Psoas muscle (tissue), 8 donors: Measurements from ENCODE around the gene PUM1. TPM values are rescaled to one million over a fixed set of nuclear protein-coding genes. Genes with fewer than 3 reads are reported as not detected.
"Not testable (repeated sequence)": the region's sequence is repeated elsewhere in the genome, so short reads cannot be mapped to it uniquely, and the experiment has no call there.

Experiments
- ATAC-seq, 4 donors: fragments of 200-7000 bp; cut with Tn5 transposase; one replicate each; pipeline ENCODE4 v1.9.1; 2020; ENCODE audit warnings: moderate library complexity in 3 of 4, mild to moderate bottlenecking in 2 of 4
- DNase-seq, 2 donors: peaks; one replicate each; pipeline ENCODE4 v3.0.0-alpha.2; 2020
- H3K27ac ChIP-seq: fragments of 200-600 bp; one replicate; pipeline ENCODE4 v1.8.0; 2022
- H3K27me3 ChIP-seq, 3 donors: fragments of 200-600 bp in 1 of 3; one replicate each; pipeline versions ENCODE4 v1.6.1 to v1.8.0; 2013 to 2022; ENCODE audit warnings: low read length in 2 of 3, mild to moderate bottlenecking in 2 of 3, moderate library complexity in 1 of 3; ENCODE audit not compliant: insufficient read depth in 3 of 3
- H3K36me3 ChIP-seq, 2 donors: fragments of 200-600 bp in 1 of 2; one replicate each; pipeline versions ENCODE4 v1.6.1 to v1.8.0; 2013 to 2022; ENCODE audit warnings: low read depth in 1 of 2, mild to moderate bottlenecking in 1 of 2, moderate library complexity in 1 of 2; ENCODE audit not compliant: insufficient read depth in 1 of 2
- H3K4me1 ChIP-seq: fragments of 200-600 bp; one replicate; pipeline ENCODE4 v1.8.0; 2022
- H3K4me3 ChIP-seq: fragments of 200-600 bp; one replicate; pipeline ENCODE4 v1.8.0; 2022; ENCODE audit warnings: mild to moderate bottlenecking
- H3K9me3 ChIP-seq: fragments of 200-600 bp; one replicate; pipeline ENCODE4 v1.8.0; 2022
- CTCF ChIP-seq: fragments of 200-600 bp; IDR thresholded peaks from one replicate; pipeline ENCODE4 v1.8.0; 2022; ENCODE audit warnings: antibody characterized with exemption
- WGBS, 3 donors: extraction: QIAGEN DNeasy Blood & Tissue Kit; methylation state at CpG; one replicate each; pipeline versions ENCODE4 v1.1.6 to v1.1.7; 2013; 5-methylcytosine and 5-hydroxymethylcytosine counted together
- intact Hi-C, 2 donors: fragments of 100-400 bp; cut with DNase I; formaldehyde crosslinking; loops; one replicate each; pipeline versions ENCODE4 v1.11.0 to v1.14.2; 2022
- polyA plus RNA-seq, 3 donors: library from polyadenylated mRNA; stranded (reverse); fragments of 200-250 nt; gene quantifications; one replicate each; pipeline ENCODE4 v1.2.3, GENCODE V29; 2013
- total RNA-seq, 4 donors: library from RNA; stranded (reverse); fragmentation: NEBNext Ultra II Directional in 2 of 4; extraction: Animal tissue kit (Norgen Biotek cat#: 25700) in 2 of 4; gene quantifications; one replicate each; pipeline versions ENCODE4 v1.2.1 to v1.2.4, GENCODE V29; 2021 to 2023
- donor health status: healthy with polysubstance abuse.
- donor health status: DM: no; HTN: no; CAD: no; lungs with moderate emphysema.
- donor health status: Bipolar disorder and iron deficiency.
- donor health status: healthy.
- donor health status: DM: yes; HTN: yes; CAD: no.
- donor health status: DM: no; HTN: no; CAD: no.
- donor health status: DM: no; HTN: no; CAD: no.
- donor health status: DM: yes; HTN: yes; CAD: no.

Gene PUM1
- total and polyA plus RNA-seq, 7 donors: 16.8 to 93.4 (median 80.0) TPM

- Histone ChIP-seq H3K4me3 (no peak overlapping the region), H3K4me1 (no peaks in the 10 kb centered on the region), H3K27ac (no peak overlapping the region), H3K27me3 (no peaks in the 10 kb centered on the region), H3K36me3 (no peaks in the 10 kb centered on the region), H3K9me3 (no peaks in the 10 kb centered on the region)
- intact Hi-C loops: no loop called here
- WGBS, 3 donors: 83 to 89% (median 86%) methylated on average over 6 of the region's 6 CpGs
- no peak for TF ChIP-seq CTCF
- ATAC-seq (no peak), DNase-seq (no peak)
These were observed 30.5 kb upstream of the PUM1 start for GRCh38 chr1:31095985-31096384.

GRCh38 chr1:31095298-31095981 is 29.9 kb upstream of the PUM1 start:
- TF ChIP-seq CTCF: no peak
- Histone ChIP-seq H3K9me3 (no peaks in the 10 kb centered on the region), H3K4me3 (no peak overlapping the region), H3K36me3 (no peaks in the 10 kb centered on the region), H3K27me3 (no peaks in the 10 kb centered on the region), H3K27ac (no peak overlapping the region), H3K4me1 (no peaks in the 10 kb centered on the region)
- 89 to 93% (median 90%) methylated on average over 12 of the region's 12 CpGs for WGBS, 3 donors
- no peak for ATAC-seq
- intact Hi-C loops: no loop called here
- DNase-seq: no peak

GRCh38 chr1:31088081-31088480 is 22.6 kb upstream of the PUM1 start:
- 86 to 94% (median 91%) methylated on average over 3 of the region's 3 CpGs for WGBS, 3 donors
- H3K4me3 ChIP-seq, DNase-seq, H3K4me1 ChIP-seq, intact Hi-C loops, H3K36me3 ChIP-seq, H3K9me3 ChIP-seq, H3K27ac ChIP-seq, H3K27me3 ChIP-seq, ATAC-seq: not testable (repeated sequence)

- no peak for TF ChIP-seq CTCF
- no peaks in the 10 kb centered on the region for H3K4me1 ChIP-seq
- no peak overlapping the region for H3K27ac ChIP-seq
- intact Hi-C loops: no loop called here
- no peaks in the 10 kb centered on the region for H3K36me3 ChIP-seq
- whole genome bisulfite sequencing, 3 donors: 85 to 87% (median 85%) methylated on average over 16 of the region's 16 CpGs
- H3K27me3 ChIP-seq: no peaks in the 10 kb centered on the region
- H3K9me3 ChIP-seq: no peaks in the 10 kb centered on the region
- ATAC-seq: no peak
- H3K4me3 ChIP-seq: no peak overlapping the region
- DNase-seq: no peak
These were observed 19.5 kb upstream of the PUM1 start for GRCh38 chr1:31084782-31085569.

GRCh38 chr1:31082385-31082784 is 16.9 kb upstream of the PUM1 start:
- H3K4me3 ChIP-seq: no peak overlapping the region
- H3K36me3 ChIP-seq: no peaks in the 10 kb centered on the region
- H3K27ac ChIP-seq: no peak overlapping the region
- whole genome bisulfite sequencing, 3 donors: 92 to 95% (median 93%) methylated on average over 3 of the region's 3 CpGs
- H3K27me3 ChIP-seq: no peaks in the 10 kb centered on the region
- H3K9me3 ChIP-seq: no peaks in the 10 kb centered on the region
- H3K4me1 ChIP-seq: no peaks in the 10 kb centered on the region
- DNase-seq (no peak), ATAC-seq (no peak)
- TF ChIP-seq CTCF: no peak
- intact Hi-C loops: no loop called here
